Measurements from ENCODE around the gene SNUPN.

DNA sequence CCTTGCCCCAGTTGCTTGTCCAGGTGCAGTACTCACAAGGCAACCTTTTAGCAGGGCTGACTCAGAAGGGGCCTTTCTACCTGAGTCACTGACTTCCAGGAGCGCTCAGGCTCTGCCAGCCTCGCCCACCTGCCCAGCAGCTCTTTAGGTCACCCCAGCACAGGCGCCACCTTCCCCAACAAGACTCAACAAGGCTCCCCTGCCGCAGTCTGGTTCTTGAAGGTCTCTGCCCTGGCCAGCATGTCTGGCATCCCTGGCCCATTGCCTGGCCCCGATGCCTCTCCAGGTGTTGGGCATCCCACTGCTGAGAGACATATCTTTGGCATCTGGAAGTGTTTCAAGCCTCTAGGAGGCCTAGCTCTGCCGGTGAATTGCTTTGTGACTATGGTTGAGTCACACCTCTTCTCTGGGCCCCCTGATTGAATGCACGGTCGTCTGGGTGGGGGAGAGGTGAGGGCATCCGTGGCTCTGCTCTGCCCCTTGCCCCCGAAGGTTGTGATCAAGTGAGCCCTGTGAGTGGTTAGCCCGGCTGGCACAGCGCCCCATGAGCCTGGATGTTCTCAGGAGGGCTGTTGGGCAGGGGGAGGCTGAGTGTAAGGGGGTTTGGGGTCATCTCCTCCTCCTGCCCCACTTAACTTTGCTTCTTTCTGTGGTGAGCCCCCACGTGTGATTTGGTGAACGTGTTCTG is 43.8 kb upstream of the SNUPN start:
- TF ChIP-seq POLR2A (IDR thresholded peaks at IDR 0.05) = no peak
- no peak for TF ChIP-seq CTCF (IDR thresholded peaks at IDR 0.05 in 4 of 5, conservative IDR thresholded peaks at IDR 0.05 in 1 of 5)

Data from gastrocnemius medialis (tissue), 4 donors.